CD1c-positive myeloid dendritic cell (primary cell): Measurements from ENCODE around the gene SNX1.
"Not testable (repeated sequence)": the region's sequence is repeated elsewhere in the genome, so short reads cannot be mapped to it uniquely, and the experiment has no call there.

Experiments used
- DNase-seq: peaks from one replicate; pipeline ENCODE4 v3.0.0-alpha.2; 2016; ENCODE audit errors: extremely low spot score

SNX1 gene

DNA sequence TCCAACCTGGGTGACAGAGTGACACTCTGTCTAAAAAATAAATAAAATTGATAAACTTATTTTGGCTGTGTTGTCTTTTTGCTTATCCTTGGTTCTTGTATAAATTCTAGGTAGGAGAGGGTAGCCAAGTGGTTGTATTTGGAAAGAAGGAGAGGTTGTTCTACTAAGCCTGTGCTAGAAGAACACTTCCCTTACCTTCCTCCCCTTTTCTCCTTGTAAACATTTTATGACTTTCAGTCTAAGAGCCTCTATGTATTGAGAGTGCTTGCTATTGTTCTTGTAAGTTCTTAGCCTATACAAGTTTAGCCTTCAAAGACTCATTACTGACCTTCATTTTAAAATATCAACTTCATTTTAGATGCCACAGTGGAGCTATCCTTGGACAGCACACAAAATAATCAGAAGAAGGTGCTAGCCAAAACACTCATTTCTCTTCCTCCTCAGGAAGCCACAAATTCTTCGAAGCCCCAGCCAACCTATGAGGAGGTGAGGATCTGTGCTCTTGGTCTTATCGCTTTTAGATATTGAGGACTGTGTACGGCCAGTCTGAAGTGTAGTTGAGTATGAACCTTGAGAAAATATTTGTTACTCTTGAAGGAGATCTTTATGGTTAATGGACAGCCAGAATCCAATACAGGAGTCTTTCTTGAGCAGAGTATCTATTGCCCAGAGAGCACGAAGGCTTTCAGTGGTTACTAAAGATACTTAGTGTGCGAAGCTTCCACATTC is 22.1 kb downstream of the SNX1 start:
- no peak for DNase-seq

DNA sequence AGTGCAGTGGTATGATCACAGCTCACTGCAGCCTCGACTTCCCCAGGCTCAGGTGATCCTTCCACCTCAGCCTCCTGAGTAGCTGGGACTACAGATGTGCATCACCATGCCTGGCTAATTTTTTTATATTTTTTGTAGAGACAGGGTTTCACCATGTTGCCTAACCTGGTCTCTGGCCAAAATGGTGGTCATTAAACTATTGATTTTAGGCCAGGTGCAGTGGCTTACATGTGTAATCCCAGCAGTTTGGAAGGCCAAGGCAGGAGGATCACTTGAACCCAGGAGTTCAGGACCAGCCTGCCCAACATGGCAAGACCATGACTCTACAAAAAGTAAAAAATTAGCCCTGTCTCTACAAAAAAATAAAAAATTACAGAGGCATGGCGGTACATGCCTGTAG is 24.5 kb downstream of the SNX1 start:
- not testable (repeated sequence) for DNase-seq

DNA sequence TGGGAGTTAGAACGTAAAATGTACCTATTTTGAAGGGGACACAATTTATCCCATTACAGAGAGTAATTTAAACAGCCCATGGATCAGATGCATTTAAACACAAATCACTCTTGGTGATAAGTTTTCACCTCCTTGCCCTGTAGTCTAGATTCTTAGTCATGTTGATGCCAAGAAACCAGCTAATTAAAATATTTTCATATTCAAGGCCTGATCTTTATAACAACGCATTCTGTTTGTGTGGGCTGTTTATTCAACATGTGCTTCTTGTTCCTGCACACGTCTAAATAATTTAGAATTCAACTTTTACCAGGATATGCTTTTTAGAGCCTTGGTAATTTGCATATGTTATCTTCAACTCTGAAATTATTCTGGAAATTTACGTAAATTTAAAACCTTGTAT is 25.8 kb downstream of the SNX1 start:
- DNase-seq: no peak

DNA sequence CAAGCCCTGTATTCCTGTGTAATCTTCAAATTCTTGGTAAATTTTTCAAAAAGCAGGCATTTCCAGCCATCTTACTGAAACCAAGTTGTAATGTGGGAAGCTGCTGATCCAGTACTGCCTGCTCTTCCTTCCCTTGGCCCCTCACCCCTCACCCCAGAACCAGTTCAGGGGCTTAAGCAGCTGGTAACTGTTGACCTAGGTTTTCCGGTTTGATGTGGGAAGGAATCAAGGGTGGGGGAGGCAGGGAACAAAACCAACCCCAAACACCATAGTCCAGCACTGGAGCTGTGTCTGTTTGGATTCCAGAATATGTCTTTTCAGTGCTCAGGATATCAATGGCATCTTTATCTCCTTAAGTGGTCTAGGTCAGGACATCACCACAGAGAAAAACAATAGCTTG is 26.7 kb downstream of the SNX1 start:
- DNase-seq: no peak

DNA sequence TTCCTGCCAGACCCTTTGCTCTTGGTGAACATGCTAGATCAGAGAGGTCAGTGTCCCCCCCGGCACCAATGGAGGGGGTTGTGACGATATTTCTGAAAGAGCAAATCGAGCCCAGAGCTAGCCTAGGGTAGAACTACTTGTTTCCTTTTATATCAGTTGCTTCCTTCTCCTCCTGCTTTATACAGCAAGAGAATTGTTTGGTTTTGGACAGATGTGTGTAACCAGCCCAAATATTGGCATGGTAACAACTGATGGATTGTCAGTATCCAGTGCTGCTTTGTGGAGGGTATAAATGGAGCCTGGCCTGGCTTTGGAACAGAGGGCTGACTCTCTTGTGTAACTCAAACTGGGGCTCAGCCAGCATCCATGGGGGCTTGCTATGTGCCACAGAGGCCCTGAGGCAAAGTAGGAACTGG is 27.2 kb downstream of the SNX1 start:
- DNase-seq: no peak

DNA sequence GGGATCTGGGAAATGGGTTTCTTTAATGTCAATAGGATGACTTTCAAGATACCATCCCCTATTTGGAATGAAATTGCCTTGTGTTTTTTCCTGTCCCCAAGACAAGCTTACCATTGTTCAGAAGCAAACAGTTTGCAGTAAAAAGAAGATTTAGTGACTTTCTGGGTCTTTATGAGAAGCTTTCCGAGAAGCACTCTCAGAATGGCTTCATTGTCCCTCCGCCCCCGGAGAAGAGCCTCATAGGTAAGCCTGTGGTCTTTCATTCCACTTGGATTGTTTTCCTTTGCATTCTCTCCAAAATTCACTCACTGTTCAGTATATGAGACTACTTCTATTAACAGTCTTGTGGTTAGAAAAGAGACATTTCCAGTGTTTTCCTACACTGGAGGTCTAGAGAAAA is 30.2 kb downstream of the SNX1 start:
- no peak for DNase-seq

DNA sequence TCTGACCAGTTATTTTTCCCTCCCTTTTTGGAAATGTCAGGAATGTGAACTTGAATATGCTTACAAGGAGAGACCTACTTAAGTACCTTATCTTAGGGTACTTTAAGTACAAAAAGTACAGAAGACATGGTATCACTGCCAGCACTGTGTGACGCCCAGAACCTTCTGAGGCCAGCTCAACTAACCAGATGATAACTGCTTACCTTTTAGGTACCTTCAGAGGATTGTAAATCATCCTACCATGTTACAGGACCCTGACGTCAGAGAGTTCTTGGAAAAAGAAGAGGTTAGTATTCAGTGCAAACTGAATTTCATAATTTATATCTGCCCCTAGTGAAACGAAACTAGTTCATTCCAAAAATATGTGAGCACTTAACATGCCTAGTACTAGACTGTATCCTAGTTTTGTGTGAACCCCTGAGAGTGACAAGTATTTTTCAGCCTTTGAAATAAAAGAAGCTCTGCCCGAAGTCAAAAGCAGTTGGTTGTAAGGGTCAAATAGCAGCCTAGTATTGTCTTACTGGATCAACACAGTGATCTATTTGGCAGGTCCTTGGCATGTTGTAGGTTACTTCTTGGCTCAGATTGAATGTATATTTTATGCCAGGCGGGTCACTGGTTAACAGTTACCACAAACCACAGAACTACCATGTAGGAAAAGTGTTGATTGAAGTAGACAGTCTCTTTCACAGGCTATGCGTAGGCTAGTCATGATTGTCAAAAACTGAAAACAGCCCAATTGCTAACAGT is 31.9 kb downstream of the SNX1 start:
- no peak for DNase-seq

DNA sequence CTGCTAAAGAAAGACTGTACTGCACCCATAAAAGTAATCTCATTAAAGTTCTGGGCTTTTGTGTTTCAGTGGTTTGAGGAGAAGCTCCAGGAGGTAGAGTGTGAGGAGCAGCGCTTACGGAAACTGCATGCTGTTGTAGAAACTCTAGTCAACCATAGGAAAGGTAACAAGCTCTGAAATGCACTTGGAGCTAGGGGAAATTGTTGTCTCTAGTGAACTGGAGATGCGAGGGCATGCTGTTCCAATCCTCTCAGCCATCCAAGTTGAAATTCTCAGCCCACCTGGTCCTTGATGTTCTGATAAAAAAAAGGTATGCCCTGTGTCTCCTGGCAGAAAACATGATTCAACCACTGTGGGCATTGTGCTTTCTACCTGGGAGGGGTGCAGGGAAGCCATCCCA is 34.4 kb downstream of the SNX1 start:
- no peak for DNase-seq

DNA sequence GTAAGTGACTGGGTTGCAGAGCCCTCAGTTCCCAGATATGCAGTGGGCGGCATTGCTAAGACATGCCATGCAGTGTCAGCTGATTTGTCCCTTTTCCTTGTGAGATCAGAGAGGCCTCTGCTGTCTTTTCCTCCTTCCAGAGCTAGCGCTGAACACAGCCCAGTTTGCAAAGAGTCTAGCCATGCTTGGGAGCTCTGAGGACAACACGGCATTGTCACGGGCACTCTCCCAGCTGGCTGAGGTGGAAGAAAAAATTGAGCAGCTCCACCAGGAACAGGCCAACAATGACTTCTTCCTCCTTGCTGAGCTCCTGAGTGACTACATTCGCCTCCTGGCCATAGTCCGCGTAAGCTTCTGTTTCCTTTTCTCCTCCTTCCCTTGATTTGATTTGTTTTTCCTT is 35.8 kb downstream of the SNX1 start:
- no peak for DNase-seq

DNA sequence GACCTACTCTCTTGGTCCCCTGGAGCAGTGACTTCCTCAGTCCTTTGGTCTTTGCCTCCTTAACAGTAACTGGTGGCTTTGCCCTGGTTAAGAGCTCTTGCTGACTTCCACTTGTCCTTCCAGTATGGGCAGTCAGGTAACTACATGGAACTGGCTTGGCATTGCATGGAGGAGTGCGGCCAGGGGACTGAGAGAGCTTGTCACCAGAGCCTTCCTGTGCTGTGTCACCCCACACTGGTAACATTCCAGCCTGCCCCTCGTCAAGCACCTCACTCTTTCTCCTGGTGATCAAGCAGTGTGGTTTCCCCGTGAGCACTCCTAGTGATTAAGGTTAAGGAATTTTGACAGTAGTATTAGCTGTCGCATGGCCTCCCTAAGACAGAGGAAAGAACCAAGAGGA is 36.4 kb downstream of the SNX1 start:
- no peak for DNase-seq

DNA sequence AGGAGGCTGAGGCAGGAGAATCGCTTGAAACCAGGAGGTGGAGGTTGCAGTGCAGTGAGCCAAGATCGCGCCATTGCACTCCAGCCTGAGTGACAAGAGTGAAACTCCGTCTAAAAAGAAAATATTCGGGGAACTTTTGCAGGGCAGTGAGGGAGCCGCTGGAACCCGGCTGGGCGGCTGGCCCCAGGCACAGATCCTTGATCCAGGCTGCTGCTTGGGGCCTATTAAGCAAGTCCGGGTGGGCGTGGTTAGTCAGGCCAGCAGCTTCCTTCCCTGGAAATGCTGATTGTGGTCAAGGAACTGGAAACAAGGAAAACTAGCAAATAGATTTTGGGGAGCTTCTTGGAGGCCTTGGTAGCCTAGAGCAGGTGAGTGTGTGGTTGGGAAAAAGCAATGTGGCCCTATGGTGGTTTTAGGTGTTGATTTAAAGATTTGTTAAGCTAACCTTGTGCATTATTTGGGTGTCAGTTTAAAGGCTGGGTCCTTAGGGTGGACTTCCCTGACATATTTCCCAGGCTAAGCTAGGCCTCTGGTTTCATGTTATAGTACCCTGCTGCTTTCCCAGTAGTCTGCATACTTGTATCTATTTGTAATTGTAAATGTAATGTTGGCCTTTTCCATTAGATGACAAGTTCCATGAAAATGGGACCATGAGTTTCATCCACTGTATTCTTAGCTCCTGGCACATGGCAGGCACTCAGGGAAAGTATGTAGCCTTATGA is 38.0 kb downstream of the SNX1 start:
- no peak for DNase-seq

DNA sequence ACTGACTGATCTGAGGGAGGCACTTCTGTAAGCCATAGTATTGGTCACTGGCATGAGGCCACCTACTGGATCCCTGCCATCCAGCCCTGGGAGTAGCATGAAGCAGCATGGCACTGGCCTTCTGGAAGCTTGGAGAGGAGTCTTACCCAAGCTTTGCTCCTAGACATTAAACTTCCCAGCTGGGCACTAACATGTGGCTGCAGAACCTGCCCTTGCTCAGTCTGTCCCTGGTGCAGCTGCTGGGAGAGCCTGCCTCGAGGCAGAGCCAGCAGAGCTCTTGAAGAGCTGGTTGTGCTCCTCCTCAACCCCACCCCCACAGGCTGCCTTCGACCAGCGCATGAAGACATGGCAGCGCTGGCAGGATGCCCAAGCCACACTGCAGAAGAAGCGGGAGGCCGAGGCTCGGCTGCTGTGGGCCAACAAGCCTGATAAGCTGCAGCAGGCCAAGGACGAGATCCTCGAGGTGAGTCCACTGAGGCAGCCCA is 38.6 kb downstream of the SNX1 start:
- no peak for DNase-seq

DNA sequence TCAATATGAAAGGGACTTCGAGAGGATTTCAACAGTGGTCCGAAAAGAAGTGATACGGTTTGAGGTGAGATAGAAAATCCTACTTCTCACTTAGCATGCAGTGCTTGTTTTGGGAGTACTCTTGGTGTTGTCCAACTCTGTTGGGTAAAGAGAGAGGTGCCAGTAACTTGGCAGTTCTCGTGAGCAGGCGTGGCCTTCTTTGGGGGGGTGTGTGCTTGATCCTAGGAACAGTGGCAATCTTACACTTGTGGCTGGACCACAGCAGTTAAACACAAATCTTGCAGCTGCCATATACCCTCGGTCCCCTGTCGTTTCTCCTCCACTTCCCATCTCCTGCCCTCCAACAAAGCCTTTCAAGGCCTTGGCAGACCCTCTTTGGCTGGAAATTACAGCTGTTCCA is 40.6 kb downstream of the SNX1 start:
- no peak for DNase-seq

DNA sequence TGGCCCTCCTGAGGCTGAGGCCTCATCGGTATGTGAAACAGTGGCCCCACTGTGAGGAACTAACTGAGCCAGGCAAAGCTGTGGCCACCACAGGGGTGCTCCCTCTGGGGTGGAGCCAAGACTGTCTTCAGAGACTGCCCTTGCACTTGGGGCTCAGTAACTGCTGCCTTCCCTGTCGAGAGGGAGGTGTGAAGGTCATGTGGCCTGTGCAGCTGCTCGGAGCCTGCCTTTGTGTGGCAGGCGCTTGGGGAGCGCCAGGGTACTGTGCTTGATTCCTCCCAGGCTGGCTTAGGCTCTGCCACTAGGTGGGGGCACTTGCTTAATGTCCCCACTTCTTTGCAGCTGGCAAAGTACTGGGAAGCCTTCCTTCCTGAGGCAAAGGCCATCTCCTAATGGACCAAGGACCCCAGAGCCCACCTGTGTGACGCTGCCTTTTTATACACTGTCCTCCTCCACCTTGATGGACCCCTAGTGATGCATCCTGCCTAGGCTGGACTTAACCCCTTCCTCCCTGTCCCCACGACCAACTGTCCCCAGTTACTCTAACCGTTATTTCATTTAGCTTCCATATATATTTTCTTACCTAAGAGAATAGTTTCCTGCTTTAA is 41.5 kb downstream of the SNX1 start:
- DNase-seq: no peak

DNA sequence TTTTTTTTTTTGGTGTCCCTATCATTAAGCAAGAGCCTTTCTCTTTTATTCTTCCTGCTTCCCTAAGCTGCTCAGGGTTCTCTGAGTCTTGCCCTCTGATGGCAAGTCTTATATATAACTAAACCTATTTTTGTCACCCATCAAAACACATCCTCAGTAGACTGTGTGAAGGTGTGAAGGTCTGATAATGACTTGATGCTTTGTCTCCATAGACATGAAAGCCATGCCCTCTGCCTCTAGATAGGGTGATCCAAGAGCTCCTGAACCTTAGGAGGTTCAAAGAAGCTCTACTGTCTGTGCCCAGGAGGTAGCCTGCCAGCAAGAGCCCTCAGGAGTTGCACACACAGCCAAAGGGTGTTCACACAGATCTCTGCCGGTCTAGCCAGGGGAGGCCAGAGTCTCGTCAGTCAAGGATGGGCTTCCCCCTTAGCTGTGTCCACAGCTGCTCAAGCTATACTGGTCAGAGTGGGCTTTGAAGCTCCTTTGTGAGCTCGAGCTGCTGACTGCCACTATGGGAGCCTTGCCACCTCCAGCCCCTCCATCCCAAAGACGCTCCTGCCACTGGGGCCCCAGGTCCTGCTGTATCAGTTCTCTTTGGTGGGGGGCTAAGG is 42.7 kb downstream of the SNX1 start:
- no peak for DNase-seq

DNA sequence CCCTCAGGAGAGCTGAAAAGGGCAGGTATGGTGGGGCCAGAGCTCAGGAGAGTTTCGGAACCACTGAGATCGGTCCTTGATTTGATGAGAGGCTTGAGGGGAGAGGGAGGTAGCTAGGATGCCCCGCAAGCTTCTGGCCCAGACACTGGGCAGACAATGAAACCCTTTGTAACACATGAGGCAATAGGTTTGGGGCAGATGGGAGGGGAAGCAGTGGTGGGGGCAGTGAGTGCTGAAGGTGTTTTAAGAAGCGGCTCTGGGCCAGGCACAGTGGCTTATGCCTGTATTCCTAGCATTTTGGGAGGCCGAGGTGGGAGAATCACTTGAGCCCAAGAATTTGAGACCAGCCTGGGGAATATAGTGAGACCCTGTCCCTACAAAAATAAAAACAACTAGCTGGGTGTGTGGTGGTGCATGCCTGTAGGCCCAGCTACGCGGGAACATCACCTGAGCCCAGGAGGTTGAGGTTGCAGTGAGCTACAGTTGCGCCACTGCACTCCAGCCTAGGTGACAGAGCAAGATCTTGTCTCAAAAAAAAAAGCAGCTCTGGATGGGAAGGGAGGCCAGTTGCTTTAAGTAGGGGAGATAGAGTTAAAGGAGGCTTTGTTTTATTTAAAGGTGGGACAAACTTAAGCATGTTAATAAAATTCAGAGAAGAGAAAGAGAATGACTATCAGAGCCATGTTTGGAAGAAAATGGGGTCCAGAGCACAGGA is 46.2 kb downstream of the SNX1 start:
- no peak for DNase-seq

DNA sequence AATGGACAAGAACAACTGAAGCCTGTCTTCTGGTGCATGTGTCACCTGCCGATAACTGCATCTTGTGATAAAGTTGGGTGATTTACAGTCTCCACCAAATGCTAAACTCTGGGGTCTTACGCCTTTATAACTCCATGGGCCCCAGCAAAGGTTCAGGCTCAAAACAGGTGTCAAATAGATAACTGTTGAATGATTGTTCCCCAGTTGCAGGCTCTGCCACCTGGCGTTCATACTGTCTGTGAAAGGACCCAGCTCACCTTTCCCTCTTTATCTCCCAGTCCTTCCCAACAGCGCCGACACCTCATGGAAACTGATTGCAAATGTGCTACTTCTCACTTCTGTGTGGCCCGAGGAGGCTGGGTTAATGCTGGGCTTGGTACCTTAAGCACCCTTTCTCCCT is 47.5 kb downstream of the SNX1 start:
- no peak for DNase-seq

DNA sequence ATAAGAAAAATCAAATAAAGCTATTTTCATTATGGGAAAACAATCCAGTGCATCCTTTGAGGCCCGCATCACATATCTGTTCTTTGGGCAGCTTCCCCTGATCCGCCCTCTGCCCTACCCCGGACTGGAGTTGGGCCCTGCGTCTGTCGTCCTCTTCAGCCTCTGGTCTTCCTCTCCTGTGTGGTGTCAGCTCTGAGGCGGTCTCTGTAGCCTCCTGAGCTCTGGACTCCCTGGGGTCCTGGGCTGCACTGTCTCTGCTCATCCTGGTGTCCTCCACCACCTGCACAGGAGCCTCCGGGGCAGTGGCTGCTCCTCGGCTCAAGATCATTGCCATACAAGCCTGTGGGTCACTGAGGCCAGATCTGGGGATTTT is 48.4 kb downstream of the SNX1 start:
- DNase-seq: no peak

DNA sequence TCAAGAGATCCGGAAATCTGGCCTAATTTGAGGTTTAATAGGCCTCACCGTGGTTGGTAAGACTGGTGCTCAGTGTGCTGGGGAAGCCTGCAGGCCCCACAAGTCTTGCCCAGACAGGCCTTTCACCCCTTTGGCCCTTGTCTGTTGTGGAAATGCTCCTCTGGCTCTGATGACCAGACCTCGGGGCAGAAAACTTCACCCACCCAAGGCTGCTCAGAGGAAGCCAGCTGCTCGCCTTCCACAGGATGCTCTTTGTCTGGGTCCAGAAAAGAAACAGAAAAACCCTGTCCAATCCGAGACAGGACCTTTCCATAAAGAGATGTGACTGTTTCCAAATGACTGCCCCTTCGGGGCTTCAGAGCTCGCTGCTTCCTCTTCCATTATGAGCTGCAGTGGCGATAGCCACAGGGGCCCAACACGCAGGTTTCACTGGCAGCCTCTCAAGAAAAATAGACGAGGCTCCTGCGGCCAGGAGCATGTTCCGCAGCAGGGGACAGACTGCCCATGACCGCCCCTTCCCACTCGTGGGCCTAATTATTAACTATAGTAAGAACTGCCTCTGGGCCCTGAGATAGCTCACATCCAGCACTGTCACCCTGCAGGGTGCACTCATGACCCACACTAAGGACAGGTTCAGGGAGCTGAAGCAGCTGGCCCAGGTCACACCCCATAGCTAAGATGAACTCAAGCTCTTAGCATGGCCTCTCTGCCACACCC is 48.9 kb downstream of the SNX1 start:
- DNase-seq: no peak

DNA sequence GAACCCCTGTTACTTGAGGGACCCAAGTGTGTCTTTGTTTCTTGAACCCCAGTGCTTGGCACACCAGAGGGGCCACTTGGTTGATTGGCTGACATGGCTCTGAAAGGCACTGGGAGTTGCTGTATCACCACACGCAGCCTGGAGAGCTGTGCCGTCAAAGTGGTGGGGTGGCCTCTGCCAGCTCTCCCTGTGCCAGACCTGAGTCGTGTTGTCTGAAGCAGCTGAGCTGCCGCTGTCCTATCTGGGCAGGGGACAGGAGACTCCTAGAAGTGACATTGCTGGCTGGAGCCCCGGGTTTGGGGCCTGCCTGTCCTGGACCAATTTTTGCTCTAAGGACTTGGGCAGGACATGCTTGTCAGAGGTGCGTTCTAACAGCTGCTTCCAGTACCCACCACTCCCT is 50.3 kb downstream of the SNX1 start:
- DNase-seq: no peak

DNA sequence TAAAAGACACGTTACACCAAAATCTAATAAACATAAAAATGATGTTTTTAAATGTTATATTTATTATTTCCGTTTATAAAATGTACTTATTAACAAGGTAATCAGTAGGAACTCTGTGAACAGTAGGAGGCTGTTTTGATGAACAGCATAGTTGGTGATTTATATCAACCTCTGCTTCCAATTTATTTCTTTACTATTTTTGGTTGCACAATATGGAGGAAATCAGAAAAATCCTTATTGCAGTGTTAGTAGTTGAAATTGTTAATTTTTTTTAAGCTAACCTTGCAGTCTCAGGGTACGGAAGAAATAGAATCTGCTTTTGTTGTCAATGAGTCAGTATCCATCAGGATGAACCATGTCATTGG is 50.7 kb downstream of the SNX1 start:
- DNase-seq: no peak
